Neural progenitor cell (in vitro differentiated cells): Measurements from ENCODE around the gene MAPKBP1.

Experiments used
- CTCF ChIP-seq: fragments of 200-600 bp; sonication (generic); IDR thresholded peaks from 2 replicates; pipeline ENCODE4 v1.5.1; 2017; ENCODE audit warnings: antibody characterized with exemption, mild to moderate bottlenecking
- EZH2 ChIP-seq: fragments of 200-600 bp; sonication (generic); IDR thresholded peaks from 2 replicates; pipeline ENCODE4 v1.6.1; 2017; ENCODE audit warnings: antibody characterized with exemption, mild to moderate bottlenecking, moderate library complexity

- TF ChIP-seq EZH2 (no peak), CTCF (no peak)
Measured at GRCh38 chr15:41824062-41824745, 49.9 kb downstream of the MAPKBP1 start.
